SH-SY5Y (cell line): ENCODE results near the gene SETBP1.

Experiments used
- GATA2 ChIP-seq: IDR thresholded peaks from 2 replicates; pipeline ENCODE4 v1.6.1; 2011; ENCODE audit warnings: mild to moderate bottlenecking, low read depth, low read length
- GATA3 ChIP-seq: IDR thresholded peaks from 2 replicates; pipeline ENCODE4 v1.6.1; 2011; ENCODE audit warnings: low read depth, mild to moderate bottlenecking, low read length, moderate library complexity

- no peak for TF ChIP-seq GATA2
- no peak for TF ChIP-seq GATA3
These were observed 158.4 kb downstream of the SETBP1 start for GRCh38 chr18:44838971-44839666.
